Esophagus mucosa (tissue), 1 donor: ENCODE results near the gene HSPB6. TPM values are rescaled to one million over a fixed set of nuclear protein-coding genes. Genes with fewer than 3 reads are reported as not detected.
A peak's percentile ranks its signal among the peaks of the same experiment; 100 is the strongest.
"Not testable (repeated sequence)": the region's sequence is repeated elsewhere in the genome, so short reads cannot be mapped to it uniquely, and the experiment has no call there.

ENCODE experiments used
- ATAC-seq: fragments of 200-7000 bp; cut with Tn5 transposase; one replicate; pipeline ENCODE4 v1.9.1; 2020
- total RNA-seq: library from RNA; stranded (reverse); gene quantifications from one replicate; pipeline ENCODE4 v1.2.4, GENCODE V29; 2023
- donor health status: DM: yes; HTN: yes; CAD: no.

The HSPB6 gene
- total RNA-seq, 1 donor from 2014 or later: 2.6 TPM

DNA sequence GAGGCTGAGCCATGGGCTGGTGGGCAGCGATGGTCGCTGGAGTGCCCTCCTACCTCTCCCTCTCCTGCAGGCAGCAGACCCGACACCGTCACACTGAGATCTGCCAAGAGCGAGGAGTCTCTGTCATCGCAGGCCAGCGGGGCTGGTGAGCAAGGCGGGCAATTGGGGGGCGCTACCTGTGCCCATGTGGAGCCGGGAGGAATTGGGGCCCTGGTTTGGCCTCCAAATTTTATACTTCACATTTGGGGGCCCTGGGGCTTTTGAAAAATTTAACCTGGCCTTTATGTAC, 28.5 kb upstream of the HSPB6 start:
- no peak for ATAC-seq

DNA sequence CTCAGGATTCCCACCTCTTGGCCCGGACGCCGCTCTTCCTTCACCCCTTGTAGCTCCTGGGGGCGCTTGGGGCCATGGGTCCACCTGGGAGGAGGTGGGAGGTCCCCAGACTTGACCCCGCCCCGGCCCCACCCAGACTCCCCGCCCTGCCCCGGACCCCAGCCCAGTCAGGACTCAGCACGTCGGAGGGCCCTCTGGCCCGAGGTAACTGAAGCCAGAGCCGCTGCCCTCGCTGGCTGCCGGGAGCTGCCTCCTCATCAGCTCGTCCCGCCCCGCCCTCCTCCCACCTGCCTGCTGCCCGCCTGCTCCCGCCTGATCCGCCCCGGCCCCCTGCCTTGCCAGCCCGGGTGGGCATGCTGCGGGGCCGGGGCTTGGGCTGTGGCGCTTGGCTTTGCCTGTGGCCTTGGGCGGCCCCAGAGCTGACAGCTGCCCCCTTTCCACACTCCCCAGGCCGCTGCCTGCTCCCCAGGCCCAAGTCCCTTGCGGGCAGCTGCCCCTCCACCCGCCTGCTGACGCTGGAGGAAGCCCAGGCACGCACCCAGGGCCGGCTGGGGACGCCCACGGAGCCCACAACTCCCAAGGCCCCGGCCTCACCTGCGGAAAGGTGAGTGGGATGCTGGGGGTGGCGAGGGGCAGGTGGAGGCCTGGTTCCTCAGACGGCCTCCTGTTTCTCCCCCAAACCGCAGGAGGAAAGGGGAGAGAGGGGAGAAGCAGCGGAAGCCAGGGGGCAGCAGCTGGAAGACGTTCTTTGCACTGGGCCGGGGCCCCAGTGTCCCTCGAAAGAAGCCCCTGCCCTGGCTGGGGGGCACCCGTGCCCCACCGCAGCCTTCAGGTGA, 27.9 kb upstream of the HSPB6 start:
- ATAC-seq: no peak

DNA sequence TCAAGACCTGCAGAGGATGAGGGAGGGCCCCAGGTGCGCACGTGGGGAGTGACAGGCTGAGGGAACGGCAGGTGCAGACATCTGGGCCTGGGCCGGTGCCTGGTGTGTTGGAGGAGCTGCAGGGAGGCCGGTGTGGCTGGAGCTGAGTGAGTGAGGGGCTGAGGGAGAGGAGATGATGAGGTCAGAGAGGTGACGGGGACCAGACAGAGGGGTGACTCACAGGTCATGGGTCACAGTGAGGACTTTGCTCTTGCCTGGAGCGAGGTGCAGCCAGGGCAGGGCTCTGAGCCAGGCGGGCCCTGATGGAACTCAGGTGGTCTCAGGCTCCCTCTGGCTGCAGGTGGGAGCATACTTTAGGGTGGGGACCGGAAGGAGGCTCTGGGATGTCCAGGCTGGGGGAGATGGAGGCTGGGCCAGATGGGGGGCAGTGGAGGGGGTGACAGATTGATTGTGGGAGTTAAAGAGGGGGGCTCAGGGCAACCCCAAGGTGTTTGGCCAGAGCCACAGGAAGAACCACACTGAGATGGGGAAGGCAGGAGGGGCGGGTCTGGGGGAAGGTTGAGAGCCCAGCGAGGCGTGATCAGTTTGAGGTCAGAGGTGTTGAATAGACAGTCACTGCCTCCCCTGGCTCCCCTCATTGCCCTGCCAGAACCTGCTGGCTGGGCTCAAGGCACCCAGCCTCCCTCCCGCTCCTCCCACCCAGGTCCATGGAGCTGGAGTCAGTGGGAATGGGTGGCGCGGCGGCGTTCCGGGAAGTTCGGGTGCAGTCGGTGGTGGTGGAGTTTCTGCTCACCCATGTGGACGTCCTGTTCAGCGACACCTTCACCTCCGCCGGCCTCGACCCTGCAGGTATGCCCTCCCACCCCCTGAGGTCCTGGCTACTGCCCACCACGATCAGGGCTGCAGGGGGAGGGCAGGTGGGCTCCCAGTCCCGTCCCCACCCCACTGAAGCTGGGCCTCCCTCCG, 26.9 kb upstream of the HSPB6 start:
- ATAC-seq: no peak

DNA sequence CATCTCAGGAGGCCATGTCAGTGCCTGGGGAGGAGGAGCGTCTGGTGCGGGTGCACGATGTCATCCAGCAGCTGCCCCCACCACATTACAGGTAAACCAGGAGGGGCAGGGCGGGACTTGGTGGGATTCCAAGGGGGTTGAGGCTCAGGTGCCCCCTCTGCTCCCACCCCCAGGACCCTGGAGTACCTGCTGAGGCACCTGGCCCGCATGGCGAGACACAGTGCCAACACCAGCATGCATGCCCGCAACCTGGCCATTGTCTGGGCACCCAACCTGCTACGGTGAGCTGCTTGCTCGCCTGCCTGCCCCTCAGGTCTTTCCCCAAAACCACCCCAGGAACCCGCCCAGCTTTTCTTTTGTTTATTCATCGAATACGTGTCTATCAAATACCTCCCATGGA, 25.8 kb upstream of the HSPB6 start:
- ATAC-seq: no peak

DNA sequence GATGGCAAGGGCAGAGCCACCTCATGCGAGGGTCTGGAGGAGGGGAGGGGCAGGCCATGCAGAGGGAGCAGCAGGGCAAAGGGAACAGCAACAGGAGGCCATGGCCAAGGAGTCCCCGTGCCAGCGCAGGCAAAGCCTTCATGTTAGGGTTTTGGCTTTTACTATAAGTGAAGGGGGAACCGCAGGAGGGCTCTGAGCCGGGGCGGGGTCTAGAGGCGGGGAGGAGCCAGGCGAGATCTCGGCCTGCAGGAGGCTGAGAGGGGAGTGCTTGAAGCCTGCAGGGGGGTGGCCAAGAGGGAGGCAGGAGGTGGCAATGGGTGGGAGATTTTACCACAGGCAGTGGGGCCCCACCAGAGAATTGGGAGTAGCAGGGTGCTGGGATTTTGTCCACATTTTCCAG, 24.8 kb upstream of the HSPB6 start:
- ATAC-seq: no peak

DNA sequence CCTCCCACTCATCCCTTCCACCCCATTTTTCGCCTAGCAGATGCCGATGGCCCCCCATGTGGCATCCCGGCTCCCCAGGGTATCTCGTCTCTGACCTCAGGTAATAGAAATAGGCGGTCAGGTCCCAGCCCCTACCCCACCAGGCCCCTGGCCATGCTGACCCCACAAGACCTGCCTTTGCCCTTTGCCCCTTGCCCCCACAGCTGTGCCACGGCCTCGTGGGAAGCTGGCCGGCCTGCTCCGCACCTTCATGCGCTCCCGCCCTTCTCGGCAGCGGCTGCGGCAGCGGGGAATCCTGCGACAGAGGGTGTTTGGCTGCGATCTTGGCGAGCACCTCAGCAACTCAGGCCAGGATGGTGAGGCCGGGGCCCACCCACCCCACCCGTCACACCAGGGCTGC, 23.9 kb upstream of the HSPB6 start:
- ATAC-seq: no peak

DNA sequence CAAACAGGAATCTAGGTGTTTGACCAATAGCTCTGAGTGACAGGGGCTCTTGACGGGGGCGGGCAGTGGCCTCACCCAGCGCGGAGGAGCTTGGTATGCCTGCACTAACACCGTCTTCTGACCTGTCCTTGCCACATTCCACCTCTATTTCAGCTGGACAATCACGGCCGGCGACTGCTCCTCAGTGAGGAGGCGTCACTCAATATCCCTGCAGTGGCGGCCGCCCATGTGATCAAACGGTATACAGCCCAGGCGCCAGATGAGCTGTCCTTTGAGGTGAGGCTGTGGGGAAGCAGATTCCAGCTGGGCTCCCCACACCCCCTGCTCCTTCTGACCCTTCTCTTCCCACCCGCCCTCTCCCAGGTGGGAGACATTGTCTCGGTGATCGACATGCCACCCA, 23.2 kb upstream of the HSPB6 start:
- no peak for ATAC-seq

DNA sequence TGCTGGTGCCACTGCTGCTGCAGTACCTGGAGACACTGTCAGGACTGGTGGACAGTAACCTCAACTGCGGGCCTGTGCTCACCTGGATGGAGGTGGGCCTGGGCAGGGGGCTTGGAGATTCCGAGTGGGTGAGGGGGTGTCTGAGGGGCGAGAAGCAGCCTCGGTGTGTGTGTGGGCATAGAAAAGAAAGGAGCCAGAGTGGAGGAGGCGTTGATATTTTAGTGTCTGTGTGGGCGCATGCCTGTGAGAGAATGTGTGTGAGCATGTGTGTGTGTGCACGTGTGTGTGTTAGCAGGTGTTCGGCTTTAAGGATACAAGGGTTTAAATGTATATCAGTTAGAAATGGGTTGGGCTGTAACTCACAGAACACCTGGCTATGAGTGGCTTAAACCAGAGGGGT, 22.2 kb upstream of the HSPB6 start:
- ATAC-seq: no peak

DNA sequence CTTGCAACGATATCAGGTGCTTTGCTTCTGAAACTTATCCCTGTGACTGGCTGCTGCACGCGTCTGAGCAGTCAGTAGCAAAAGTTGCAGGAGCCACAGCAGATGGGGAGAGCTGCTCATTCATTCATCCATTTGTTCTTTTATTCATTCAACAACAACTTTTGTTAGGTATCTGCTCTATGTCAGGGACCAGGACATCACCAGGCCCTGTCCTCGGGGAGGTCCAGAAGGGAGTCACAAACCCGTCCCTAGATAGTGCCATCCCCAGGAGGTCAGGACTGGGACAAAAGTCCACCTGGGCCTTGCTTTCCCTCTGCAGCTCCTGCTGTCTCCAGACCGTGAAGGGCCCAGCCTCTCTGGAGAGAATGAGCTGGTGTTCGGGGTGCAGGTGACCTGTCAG, 21.1 kb upstream of the HSPB6 start:
- ATAC-seq: no peak

DNA sequence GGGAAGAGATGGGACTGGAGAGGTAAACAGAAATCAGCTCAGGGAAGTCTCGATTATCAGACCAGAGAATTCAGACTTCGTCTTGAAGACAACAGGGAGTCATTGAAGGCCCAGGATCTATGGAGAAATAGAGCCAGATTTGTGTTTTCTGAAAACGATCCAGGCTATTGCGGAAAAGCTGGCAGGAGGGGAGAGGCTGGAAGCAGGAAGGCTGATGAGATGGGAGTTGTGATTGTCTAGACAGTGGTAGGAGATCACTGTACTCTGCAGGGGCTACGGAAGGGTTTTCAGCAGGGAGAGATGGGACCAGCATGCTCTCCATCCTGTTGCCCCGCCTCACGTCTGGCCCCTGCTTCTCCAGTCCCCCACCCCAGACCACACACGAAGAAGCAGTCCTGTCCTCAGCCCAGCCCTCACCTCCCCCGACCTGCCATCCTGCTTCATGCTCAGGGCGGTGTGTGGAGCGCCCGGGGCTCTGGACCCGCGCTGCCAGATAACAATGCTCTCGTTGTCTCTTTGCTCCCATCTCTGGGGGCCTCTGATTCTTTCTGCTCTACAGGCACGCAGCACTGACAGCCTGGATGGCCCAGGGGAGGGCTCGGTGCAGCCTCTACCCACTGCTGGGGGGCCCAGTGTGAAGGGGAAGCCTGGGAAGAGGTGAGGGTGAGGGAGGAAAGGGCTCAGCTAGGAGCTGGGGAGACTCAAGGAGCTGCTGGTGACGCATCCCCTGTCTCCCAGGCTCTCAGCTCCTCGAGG, 20.4 kb upstream of the HSPB6 start:
- ATAC-seq: no peak

DNA sequence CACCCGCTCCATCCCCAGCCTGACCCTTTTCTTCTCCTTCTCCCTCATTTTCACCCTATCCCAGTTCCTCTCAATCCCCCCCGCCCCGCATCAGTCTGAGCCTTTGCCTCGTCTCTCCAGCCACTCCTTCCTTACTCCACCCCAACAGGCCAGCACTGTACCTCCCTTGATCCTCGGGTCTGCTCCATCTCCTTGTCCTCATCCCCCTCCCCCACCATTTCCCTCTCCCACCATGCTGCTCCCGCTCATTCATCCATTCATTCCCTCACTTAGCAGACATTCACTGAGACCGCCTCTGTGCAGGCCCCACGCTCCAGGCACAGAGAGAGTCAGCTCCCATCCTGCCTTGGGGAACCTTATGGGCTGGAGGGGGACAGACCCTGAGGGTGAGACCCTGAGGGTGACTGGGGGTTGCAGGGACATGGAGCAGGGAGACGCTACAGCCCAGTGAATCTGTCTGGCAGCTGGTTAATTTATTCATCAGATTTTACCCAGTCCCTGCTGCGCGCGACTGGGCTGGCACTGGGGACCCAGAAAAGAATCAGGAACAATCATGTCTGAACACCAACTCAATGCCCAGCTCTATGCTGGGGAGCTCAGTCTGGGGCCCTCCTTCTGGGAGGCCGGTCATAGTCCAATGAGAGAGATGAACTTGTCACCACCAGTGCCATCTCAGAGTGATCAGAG, 19.4 kb upstream of the HSPB6 start:
- no peak for ATAC-seq

DNA sequence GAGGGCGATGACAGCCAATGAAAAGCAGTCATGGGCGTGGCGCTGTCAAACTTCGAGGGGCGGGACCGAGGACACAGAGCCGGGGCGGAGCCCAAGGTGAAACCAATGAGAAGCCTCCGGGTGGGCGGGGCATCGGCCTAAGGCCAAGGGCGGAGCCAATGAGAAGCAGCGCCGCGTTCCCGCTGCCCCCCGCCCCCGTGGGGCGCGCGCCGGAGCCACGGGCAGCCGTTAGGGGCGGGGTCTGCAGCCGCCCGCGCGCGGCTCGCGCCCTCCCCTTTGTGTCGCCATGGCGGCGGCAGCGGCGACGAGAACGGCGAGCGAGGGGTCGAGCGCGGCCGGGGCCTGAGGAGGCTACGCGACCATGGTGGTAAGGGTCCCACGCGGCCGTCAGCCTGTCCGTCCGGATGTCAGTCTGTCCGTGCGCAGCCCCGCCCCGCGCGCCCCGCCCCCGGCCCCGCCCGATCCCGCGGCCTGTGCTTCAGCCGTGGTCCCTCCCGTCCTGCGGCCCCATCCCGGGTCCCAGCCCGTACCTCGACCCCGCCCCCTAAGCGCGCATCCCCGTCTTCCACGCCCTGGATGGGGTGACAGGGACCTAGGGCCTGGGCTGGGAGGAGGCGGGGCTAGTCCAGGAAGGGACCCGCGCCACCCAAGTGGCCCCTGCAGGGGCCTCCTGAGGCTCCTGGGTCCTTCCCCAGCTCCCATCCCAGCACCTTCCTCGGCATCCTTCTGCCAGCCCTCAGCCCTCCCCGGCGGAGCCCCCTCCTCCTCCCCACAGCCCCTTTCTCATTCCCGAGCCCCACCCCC, 18.7 kb upstream of the HSPB6 start, which contains the start of gene ARHGAP33:
TSS of gene ARHGAP33 (plus strand) at position 267 of the 804 bp plus-strand sequence. CDS start at position 362, 95 bp downstream.
- ATAC-seq: peak; percentile 97

DNA sequence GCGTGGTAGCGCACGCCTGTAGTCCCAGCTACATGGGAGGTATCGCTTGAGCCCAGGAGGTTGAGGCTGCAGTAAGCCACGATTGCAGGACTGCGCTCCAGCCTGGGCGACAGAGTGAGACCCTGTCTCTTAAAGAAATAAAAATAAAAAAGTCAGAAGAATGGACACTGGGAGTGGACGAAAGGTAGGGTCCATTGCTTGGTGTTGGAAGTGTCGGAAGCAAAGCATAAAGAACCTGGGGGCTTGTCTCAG, 18.1 kb upstream of the HSPB6 start:
- ATAC-seq: peak; percentile 4

DNA sequence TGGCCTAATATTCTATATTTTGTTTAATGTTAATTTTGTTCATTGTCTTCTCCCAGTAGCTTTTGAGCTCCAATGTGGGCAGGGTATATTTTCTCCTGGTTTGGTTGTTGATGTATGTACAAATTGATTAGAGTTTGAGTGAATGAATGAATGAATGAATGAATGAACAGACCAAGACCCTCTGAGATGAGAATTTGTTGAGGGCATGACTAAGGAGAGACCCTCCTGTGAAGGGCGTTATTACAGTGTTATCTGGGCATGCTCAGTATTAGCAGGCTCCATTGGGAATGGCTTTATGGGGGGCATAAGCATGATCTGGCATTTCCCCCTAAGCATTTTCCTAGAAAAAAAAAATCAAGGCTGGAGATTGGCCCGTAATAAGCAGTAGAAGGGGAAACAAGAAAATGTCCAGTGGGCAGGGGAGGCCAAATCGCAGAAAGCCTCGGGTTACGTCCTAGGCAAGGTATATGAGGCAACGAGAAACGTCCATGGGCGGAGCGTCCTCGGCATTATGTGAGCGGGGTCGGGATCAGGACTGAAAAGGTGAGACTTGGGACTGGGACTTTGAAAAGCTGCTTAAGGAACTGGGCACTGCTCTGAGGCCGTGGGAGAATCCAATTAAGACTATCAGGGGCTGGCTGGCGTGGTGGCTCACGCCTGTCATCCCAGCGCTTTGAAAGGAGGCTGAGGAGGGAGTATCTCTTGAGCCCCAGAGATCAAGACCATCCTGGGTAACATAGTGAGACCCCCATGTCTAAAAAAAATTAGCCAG, 17.6 kb upstream of the HSPB6 start:
- no peak for ATAC-seq

DNA sequence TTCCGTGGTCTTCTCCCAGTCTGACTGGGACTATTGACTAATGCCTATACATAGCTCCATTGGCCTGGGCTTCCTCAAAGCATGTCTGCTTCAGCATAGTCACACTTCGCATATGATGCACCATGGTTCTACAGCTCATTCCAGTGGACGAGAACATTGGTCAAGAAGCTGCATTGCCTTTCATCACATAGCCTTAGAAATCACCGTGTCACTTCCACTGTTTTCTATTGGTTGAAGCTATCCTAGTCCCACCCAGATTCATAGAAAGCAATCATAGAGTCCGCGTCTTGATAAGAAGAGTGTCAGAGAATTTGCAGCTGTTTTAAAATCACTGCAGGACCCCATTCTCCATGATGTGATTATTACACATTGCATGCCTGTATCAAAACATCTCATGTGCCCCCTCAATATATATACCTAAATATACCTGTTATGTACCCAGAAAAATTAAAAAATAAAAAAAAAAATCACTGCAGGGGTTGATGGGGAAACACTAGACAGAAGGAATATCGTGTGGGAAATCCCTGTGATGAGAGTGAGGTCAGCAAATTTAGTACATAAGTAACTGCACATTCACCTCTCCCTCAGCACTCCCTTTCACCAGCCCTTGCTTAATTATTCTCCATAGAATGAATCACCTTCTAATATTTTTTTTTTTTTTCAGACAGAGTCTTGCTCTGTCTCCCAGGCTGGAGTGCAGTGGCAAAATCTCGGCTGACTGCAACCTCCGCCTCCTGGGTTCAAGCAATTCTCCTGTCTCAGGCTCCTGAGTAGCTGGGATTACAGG, 16.4 kb upstream of the HSPB6 start:
- no peak for ATAC-seq

DNA sequence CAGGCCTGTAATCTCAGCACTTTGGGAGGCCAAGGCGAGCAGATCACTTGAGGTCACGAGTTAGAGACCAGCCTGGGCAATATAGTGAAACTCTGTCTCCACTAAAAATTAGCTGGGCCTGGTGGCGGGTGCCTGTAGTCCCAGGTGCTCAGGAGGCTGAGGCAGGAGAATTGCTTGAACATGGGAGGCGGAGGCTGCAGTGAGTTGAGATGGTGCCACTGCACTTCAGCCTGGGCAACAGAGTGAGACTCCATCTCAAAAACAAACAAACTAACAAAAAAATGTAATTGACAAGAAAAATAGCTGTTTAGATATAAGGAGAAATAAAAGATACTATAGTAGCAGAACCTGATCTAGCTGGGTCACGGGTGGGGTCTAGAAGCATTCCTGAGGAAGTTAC, 15.5 kb upstream of the HSPB6 start:
- ATAC-seq: not testable (repeated sequence)

DNA sequence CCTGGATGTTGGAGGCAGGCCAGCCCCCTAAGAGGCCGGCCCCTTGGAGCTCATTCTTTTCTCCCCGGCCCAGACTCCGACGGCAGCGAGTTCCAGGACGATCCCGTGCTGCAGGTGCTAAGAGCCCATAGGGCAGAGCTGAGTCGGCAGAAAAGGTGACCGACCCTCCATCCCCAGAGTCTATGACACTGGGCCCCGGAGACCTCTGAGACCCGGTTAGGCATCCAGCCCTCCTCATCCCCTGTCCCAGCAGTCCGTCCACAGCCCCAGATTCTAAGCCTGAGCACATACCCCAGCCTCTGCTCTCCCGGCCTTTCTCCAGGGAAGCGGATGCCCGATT, 11.2 kb upstream of the HSPB6 start:
- ATAC-seq: peak; percentile 16

DNA sequence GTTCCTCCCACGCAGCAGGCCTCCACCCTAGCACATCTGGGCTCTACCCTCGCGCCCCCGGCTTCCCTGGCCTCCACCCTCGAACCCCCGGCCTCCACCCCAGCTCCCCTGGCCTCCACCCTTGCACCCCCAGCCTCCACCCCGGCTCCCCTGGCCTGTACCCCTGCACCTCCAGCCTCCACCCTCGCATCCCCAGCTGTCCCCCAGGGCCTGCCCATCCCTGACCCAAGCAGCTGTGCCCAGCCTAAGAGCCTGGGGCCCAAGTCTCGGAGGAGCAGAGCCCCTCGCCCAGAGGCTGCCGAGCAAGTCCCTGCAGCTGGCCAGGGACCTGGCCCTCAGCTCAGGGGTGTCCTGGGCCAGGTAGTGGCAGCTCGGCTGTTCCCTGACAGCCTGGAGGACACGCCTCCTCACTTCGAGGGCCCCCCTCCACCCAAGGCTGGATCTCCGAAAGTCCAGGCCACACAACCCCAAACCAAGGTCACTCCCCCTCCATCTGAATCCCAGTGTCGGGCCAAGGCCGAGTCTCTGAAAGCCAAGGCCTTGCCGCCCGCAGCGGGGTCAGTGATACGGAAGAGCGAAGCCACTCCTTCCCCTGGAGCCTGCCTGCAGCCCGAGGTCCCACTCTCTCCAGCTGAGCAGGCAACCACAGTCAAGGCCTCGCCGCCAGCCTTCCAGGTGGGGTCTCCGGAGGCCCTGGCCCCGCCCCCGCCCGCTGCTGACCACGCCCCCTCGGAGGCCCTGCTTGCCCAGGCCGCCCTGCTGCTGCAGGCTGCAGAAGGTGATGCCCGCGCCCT, 10.7 kb upstream of the HSPB6 start:
- ATAC-seq: peak; percentile 20

DNA sequence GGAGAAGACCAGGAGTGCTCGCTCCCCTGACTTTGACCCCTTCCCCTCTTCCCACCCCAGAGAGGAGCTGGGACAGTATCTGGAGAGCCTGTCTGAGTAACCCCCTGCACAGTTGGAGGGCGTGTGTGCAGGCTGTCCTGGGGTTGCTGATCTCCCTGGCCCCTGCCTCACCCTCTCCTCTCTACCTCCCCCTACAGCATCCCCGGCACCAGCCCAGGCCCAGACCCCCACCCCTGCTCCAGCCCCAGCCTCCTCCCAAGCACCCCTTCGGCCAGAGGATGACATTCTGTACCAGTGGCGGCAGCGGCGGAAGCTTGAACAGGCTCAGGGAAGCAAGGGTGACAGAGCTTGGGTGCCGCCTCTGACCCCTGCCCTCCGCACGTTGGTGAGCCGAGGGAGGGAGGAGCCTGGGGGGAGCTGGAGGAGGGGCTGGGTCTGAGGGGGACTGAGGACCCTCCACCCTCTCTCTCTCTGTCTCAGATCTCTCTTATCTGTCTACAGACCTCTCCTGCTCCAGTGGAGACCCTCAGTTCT, 9.8 kb upstream of the HSPB6 start:
- peak; percentile 10 for ATAC-seq
